Endothelial cell of umbilical vein (primary cell): ENCODE measurements around the gene STK38L. TPM values are rescaled to one million over a fixed set of nuclear protein-coding genes. Genes with fewer than 3 reads are reported as not detected.

ENCODE experiments used
- BruUV-seq: library from RNA; stranded (reverse); fragments of 400-500 nt; replicated peaks from 2 replicates; lab custom pipeline; 2021; lab: Mats Ljungman, UMichigan
- CTCF ChIA-PET: fragments of 300-600, 350-600 bp; sonication (Branson Sonifier 250); formaldehyde crosslinking; loops from one replicate; lab custom pipeline; 2021; ENCODE audit warnings: antibody characterized with exemption, inconsistent platforms; lab: Charles Lee
- POLR2A ChIA-PET: fragments of 300-600, 350-600 bp; sonication (Branson Sonifier 250); formaldehyde crosslinking; loops from one replicate; lab custom pipeline; 2021; ENCODE audit warnings: antibody characterized with exemption, inconsistent platforms; lab: Charles Lee
- DNase-seq: peaks from one replicate; pipeline ENCODE4 v3.0.0-alpha.2; 2011; ENCODE audit warnings: low read depth, low spot score
- FAIRE-seq: peaks from 2 replicates; lab custom pipeline; 2011; peaks lifted over from hg19 to GRCh38; lab: Jason Lieb, UNC
- H2AFZ ChIP-seq: 2 replicates; pipeline ENCODE4 v1.6.0; 2012; ENCODE audit warnings: low read depth, low read length, control low read depth, inconsistent platforms
- H3K27ac ChIP-seq: 2 replicates; pipeline ENCODE4 v1.5.1; 2011; ENCODE audit warnings: low read depth, mild to moderate bottlenecking, control low read depth, low read length, moderate library complexity; ENCODE audit not compliant: insufficient read depth
- H3K27me3 ChIP-seq, 2 experiments: 2 replicates each; pipeline versions ENCODE4 v1.6.0 to v1.6.1; 2011; ENCODE audit warnings: low read length in 2 of 2, mixed read lengths in 1 of 2; ENCODE audit not compliant: control insufficient read depth in 2 of 2, insufficient read depth in 2 of 2
- H3K36me3 ChIP-seq, 2 experiments: 2 replicates in 1 of 2; 3 replicates in 1 of 2; pipeline ENCODE4 v1.5.1; 2011; ENCODE audit warnings: low read length in 2 of 2, mild to moderate bottlenecking in 1 of 2, moderate library complexity in 1 of 2; ENCODE audit not compliant: control insufficient read depth in 2 of 2, insufficient read depth in 2 of 2; ENCODE audit errors: extremely low read depth in 1 of 2
- H3K4me1 ChIP-seq: 3 replicates; pipeline ENCODE4 v1.5.1; 2011; ENCODE audit warnings: mild to moderate bottlenecking, low read length; ENCODE audit not compliant: control insufficient read depth, insufficient read depth; ENCODE audit errors: extremely low read depth
- H3K4me2 ChIP-seq: 2 replicates; pipeline ENCODE4 v1.6.1; 2011; ENCODE audit warnings: low read length, control low read depth, mixed read lengths; ENCODE audit not compliant: insufficient read depth
- H3K4me3 ChIP-seq, 3 experiments: fragments of 200-600 bp in 1 of 3; sonication (generic), shearing (Covaris generic) in 1 of 3; replicated peaks in 1 of 3; 2 replicates each; pipeline ENCODE4 v1.5.1; 2011 to 2016; ENCODE audit warnings: control low read depth in 3 of 3, low read length in 3 of 3, mild to moderate bottlenecking in 2 of 3, inconsistent platforms in 1 of 3, low read depth in 1 of 3, moderate library complexity in 1 of 3; ENCODE audit not compliant: insufficient read depth in 1 of 3
- H3K79me2 ChIP-seq: 2 replicates; pipeline ENCODE4 v1.6.0; 2012; ENCODE audit warnings: low read length, inconsistent platforms; ENCODE audit not compliant: control insufficient read depth, insufficient read depth
- H3K9ac ChIP-seq: replicated peaks from 2 replicates; pipeline ENCODE3; 2011; ENCODE audit warnings: low read length, control low read depth; ENCODE audit not compliant: insufficient read depth; ENCODE audit errors: extremely low read depth
- H3K9me1 ChIP-seq: replicated peaks from 3 replicates; pipeline ENCODE4 v1.6.0; 2011; ENCODE audit warnings: mild to moderate bottlenecking, low read length; ENCODE audit not compliant: control insufficient read depth, insufficient read depth; ENCODE audit errors: extremely low read depth
- H3K9me3 ChIP-seq: replicated peaks from 2 replicates; pipeline ENCODE4 v1.5.1; 2012; ENCODE audit warnings: low read length, inconsistent platforms; ENCODE audit not compliant: control insufficient read depth, insufficient read depth
- H4K20me1 ChIP-seq: replicated peaks from 2 replicates; pipeline ENCODE3; 2011; ENCODE audit warnings: mild to moderate bottlenecking, low read length; ENCODE audit not compliant: control insufficient read depth, insufficient read depth; ENCODE audit errors: extremely low read depth
- CTCF ChIP-seq, 2 donors: IDR thresholded peaks; 1 replicate in 1 of 2; 2 replicates in 1 of 2; pipeline ENCODE4 v1.5.1; 2011; ENCODE audit warnings: low read length in 2 of 2, mild to moderate bottlenecking in 2 of 2, moderate library complexity in 2 of 2, control low read depth in 1 of 2, inconsistent platforms in 1 of 2, low read depth in 1 of 2; ENCODE audit not compliant: insufficient read depth in 1 of 2; ENCODE audit errors: extremely low read depth in 1 of 2
- EZH2 ChIP-seq: IDR thresholded peaks from 2 replicates; pipeline ENCODE4 v1.6.1; 2012; ENCODE audit warnings: borderline replicate concordance, low read depth, mild to moderate bottlenecking, moderate library complexity, low read length, inconsistent platforms; ENCODE audit not compliant: severe bottlenecking
- FOS ChIP-seq: IDR thresholded peaks from 2 replicates; pipeline ENCODE4 v1.6.1; 2011; ENCODE audit warnings: mild to moderate bottlenecking, low read length, moderate library complexity, borderline replicate concordance; ENCODE audit not compliant: insufficient read depth
- GATA2 ChIP-seq: IDR thresholded peaks from 2 replicates; pipeline ENCODE4 v1.7.0; 2011; ENCODE audit warnings: low read depth, mild to moderate bottlenecking, moderate library complexity, mixed read lengths, low read length; ENCODE audit not compliant: insufficient read length, insufficient read depth
- JUN ChIP-seq: IDR thresholded peaks from 2 replicates; pipeline ENCODE4 v1.6.1; 2011; ENCODE audit warnings: borderline replicate concordance, low read depth; ENCODE audit not compliant: insufficient read length, insufficient read depth
- MAX ChIP-seq: IDR thresholded peaks from 2 replicates; pipeline ENCODE4 v1.6.1; 2011; ENCODE audit not compliant: insufficient read depth, insufficient read length
- MYC ChIP-seq: IDR thresholded peaks from one replicate; pipeline ENCODE4 v1.6.1; 2011; ENCODE audit warnings: mild to moderate bottlenecking, low read depth, low read length
- POLR2A ChIP-seq: IDR thresholded peaks from 2 replicates; pipeline ENCODE4 v1.6.1; 2012; ENCODE audit warnings: low read depth, mild to moderate bottlenecking, control low read depth, low read length
- POLR2AphosphoS5 ChIP-seq: IDR thresholded peaks from 2 replicates; pipeline ENCODE4 v1.6.1; 2012; ENCODE audit warnings: low read depth, mild to moderate bottlenecking, control low read depth, low read length, moderate library complexity; ENCODE audit not compliant: insufficient read depth
- dilution Hi-C: fragments of 300-500 bp; cut with MboI; formaldehyde crosslinking; loops from one replicate; pipeline ENCODE4 v1.15.0; 2019; ENCODE audit warnings: low sequenced_read_pairs; ENCODE audit not compliant: extremely low pct_ligation_motif_present
- intact Hi-C: fragments of 100-400 bp; cut with micrococcal nuclease; formaldehyde crosslinking; loops from one replicate; pipeline ENCODE4 v1.10.0; 2022
- polyA plus RNA-seq, 4 experiments: library from polyadenylated mRNA; depleted of rRNA in 3 of 4; stranded (reverse) in 3 of 4; unstranded in 1 of 4; fragments of >200 nt; gene quantifications; 2 replicates each; pipeline versions ENCODE4 v1.2.1 to v1.2.3, GENCODE V29; 2011 to 2012; ENCODE audit warnings: missing spikeins in 1 of 4
- total RNA-seq: library from RNA; stranded (reverse); gene quantifications from 2 replicates; pipeline ENCODE4 v1.2.3, GENCODE V29; 2021

The STK38L gene
- total and polyA plus RNA-seq, 2 donors (not counting 3 experiments of a cell fraction or from before 2014, with no cell fraction given), result 14.7 to 58.4 TPM

GRCh38 chr12:27199638-27200300 is 44.3 kb upstream of the STK38L start:
- intact Hi-C loops, result no loop called here
- CTCF ChIA-PET, result interaction anchor here (0.6 kb wide), 1 partner anchor 9 kb away, joined by 3 read pairs; no protein-coding TSS in a partner anchor

More at GRCh38 chr12:27199638-27200300, 44.3 kb upstream of the STK38L start:
- Histone ChIP-seq H3K36me3 (no peaks in the 10 kb centered on the region), H3K9me3 (no peaks in the 10 kb centered on the region), H3K9ac (no peak overlapping the region), H3K27me3 (no peaks in the 10 kb centered on the region), H2AFZ (no peak overlapping the region), H3K27ac (no peak overlapping the region), H3K4me1 (no peaks in the 10 kb centered on the region), H3K4me3 (no peak overlapping the region), H4K20me1 (no peaks in the 10 kb centered on the region), H3K79me2 (no peaks in the 10 kb centered on the region), H3K9me1 (no peaks in the 10 kb centered on the region), H3K4me2 (no peak overlapping the region)
- dilution Hi-C loops, result no loop called here
- TF ChIP-seq JUN (no peak), FOS (no peak), MAX (no peak), GATA2 (no peak), EZH2 (no peak), CTCF (IDR thresholded peaks at IDR 0.05; ENCODE audit: extremely low read depth in 1 of 2, insufficient read depth in 1 of 2, low read depth in 1 of 2, low read length in 2 of 2) (no peak), POLR2A (no peak), MYC (no peak), POLR2AphosphoS5 (no peak)
- POLR2A ChIA-PET, result no interaction called here
- BruUV-seq, result no TSS peak
- DNase-seq (no peak), FAIRE-seq (no peak)
